Activated CD8-positive, alpha-beta T cell treated with anti-CD3 and anti-CD28 coated beads, Interleukin-2, amount 10 ng/mL, durations not matched to agents 7 days and 5 days (primary cell): ENCODE data around the gene MRPS31. TPM values are rescaled to one million over a fixed set of nuclear protein-coding genes. Genes with fewer than 3 reads are reported as not detected.
"Not testable (repeated sequence)": the region's sequence is repeated elsewhere in the genome, so short reads cannot be mapped to it uniquely, and the experiment has no call there.

ENCODE experiments used
- ATAC-seq: fragments of 150-1000 bp; cut with Tn5 transposase; one replicate; pipeline ENCODE4 v1.10.0; 2021; ENCODE audit warnings: moderate library complexity
- CTCF ChIA-PET: fragments of 350-600 bp; sonication (Branson Sonifier 250); formaldehyde crosslinking; loops from one replicate; lab custom pipeline; 2021; ENCODE audit warnings: antibody characterized with exemption; lab: Charles Lee
- POLR2A ChIA-PET: fragments of 350-600 bp; sonication (Branson Sonifier 250); formaldehyde crosslinking; loops from one replicate; lab custom pipeline; 2021; ENCODE audit warnings: antibody characterized with exemption; lab: Charles Lee
- DNase-seq: peaks from one replicate; pipeline ENCODE4 v3.0.0-alpha.2; 2020
- H3K27ac Mint-ChIP-seq: one replicate; pipeline ENCODE4 v1.8.0; 2021; ENCODE audit warnings: mild to moderate bottlenecking, mixed read lengths
- H3K27me3 Mint-ChIP-seq: one replicate; pipeline ENCODE4 v1.8.0; 2021; ENCODE audit warnings: low read depth, mixed read lengths
- H3K36me3 Mint-ChIP-seq: one replicate; pipeline ENCODE4 v1.8.0; 2021; ENCODE audit warnings: low read depth, mixed read lengths
- H3K4me1 Mint-ChIP-seq: one replicate; pipeline ENCODE4 v1.8.0; 2021; ENCODE audit warnings: low read depth, mixed read lengths
- H3K4me3 Mint-ChIP-seq: one replicate; pipeline ENCODE4 v1.8.0; 2021; ENCODE audit warnings: mild to moderate bottlenecking, mixed read lengths
- H3K9me3 Mint-ChIP-seq: one replicate; pipeline ENCODE4 v1.8.0; 2022; ENCODE audit warnings: mixed read lengths; ENCODE audit not compliant: insufficient read depth
- total RNA-seq, 2 experiments: library from RNA; stranded (reverse); gene quantifications; one replicate each; pipeline ENCODE4 v1.2.3, GENCODE V29; 2021

Gene MRPS31
- total RNA-seq, 2 experiments from 2014 or later: 35.6 to 37.3 TPM

DNA sequence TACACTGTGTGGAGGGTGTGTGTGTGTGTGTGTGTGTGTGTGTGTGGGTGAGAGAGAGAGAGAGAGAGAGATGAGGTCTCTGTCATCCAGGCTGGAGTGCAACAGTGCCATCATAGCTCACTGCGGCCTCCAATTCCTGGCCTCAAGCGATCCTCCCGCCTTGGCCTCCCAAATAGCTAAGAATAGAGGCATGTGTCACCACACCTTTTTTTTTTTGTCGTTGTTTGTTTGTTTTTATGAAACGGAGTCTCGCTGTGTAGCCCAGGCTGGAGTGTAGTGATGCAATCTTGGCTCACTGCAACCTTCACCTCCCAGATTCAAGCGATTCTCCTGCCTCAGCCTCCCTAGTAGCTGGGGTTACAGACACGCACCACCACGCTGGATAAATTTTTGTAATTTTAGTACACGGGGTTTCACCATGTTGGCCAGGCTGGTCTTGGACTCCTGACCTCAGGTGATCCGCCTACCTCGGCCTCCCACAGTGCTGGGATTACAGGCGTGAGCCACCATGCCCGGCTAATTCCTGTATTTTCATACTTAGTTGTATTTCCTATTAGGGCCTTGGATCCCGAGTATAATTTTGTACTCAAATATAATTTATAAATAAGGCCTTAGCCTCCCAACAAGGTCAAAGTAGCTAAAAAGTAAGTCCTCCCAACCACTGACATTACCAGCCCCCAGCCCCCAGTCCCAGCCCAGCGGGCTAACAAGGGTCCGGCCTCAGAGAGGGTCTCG is 17.7 kb upstream of the MRPS31 start:
- CTCF ChIA-PET: interaction anchor here (1.2 to 3.0 kb wide), 7 partner anchors 10 to 134 kb away, joined by 3 to 24 read pairs (median 5); partner anchors contain the start of gene MRPS31

DNA sequence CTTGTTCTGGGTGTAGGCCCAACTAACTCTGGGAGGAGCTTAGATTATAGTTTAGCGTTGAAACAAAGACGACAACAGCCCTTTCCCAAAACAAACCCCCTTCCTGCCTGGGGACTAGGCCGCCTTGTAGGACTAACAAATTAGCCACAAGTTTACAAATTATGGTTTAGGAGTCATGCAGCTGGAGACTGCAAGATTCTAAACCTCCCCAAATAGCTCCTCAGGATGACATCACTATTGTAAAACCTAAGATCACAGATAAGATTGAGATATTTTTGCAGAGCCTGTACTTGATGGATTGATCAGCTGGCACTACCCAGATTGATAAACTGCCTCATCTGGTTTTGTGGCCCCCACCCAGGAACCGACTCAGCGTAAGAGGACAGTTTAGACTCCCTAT is 16.1 kb upstream of the MRPS31 start:
- Mint-ChIP-seq H3K9me3 (no peaks in the 10 kb centered on the region), H3K27ac (peak overlapping the region; percentile 48), H3K36me3 (no peaks in the 10 kb centered on the region), H3K27me3 (no peaks in the 10 kb centered on the region), H3K4me1 (peaks cover 40% of the 10 kb centered on the region), H3K4me3 (peak overlapping the region; percentile 26)
- POLR2A ChIA-PET: interaction anchor here (0.8 kb wide), 1 partner anchor 15 kb away, joined by 3 read pairs; no protein-coding TSS in a partner anchor
- CTCF ChIA-PET: interaction anchor here (0.9 to 1.7 kb wide), 3 partner anchors 9 to 410 kb away, joined by 3 to 16 read pairs (median 4); no protein-coding TSS in a partner anchor
- no peak for ATAC-seq
- no peak for DNase-seq

More for the DNA sequence above, 17.7 kb upstream of the MRPS31 start:
- POLR2A ChIA-PET: interaction anchor here (0.6 to 1.1 kb wide), 6 partner anchors 11 to 348 kb away, joined by 3 to 4 read pairs (median 3); no protein-coding TSS in a partner anchor
- not testable (repeated sequence) for H3K9me3 Mint-ChIP-seq, ATAC-seq, DNase-seq, H3K27me3 Mint-ChIP-seq, H3K36me3 Mint-ChIP-seq
- Mint-ChIP-seq H3K4me1 (peaks cover 50% of the 10 kb centered on the region), H3K27ac (peak overlapping the region; percentile 77), H3K4me3 (peak overlapping the region; percentile 79)

DNA sequence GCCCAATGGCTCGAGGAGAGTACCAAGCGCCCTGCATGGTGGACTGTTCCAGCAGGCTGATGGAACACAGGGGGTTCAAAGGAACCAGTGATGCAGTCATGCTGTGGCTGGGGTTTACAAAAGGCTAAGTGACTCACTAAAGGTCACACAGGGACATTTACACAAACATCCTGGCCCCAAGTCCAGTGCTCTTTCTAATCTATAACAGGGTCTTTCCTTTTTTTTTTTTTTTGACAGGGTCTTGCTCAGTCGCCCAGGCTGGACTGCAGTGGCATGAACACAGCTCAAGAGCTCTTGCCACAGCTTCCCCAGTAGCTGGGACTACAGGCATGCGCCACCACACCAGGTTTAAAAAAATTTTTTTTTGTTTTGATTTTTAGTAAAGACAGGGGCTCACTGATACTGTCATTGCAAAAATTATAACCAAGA is 15.6 kb upstream of the MRPS31 start:
- no peaks in the 10 kb centered on the region for H3K36me3 Mint-ChIP-seq
- POLR2A ChIA-PET: no interaction called here
- peaks cover 35% of the 10 kb centered on the region for H3K4me1 Mint-ChIP-seq
- DNase-seq: no peak
- ATAC-seq: no peak
- peak overlapping the region; percentile 48 for H3K27ac Mint-ChIP-seq
- H3K27me3 Mint-ChIP-seq: no peaks in the 10 kb centered on the region
- CTCF ChIA-PET: interaction anchor here (0.9 to 1.7 kb wide), 3 partner anchors 9 to 410 kb away, joined by 3 to 16 read pairs (median 4); no protein-coding TSS in a partner anchor
- no peak overlapping the region for H3K4me3 Mint-ChIP-seq
- no peaks in the 10 kb centered on the region for H3K9me3 Mint-ChIP-seq

DNA sequence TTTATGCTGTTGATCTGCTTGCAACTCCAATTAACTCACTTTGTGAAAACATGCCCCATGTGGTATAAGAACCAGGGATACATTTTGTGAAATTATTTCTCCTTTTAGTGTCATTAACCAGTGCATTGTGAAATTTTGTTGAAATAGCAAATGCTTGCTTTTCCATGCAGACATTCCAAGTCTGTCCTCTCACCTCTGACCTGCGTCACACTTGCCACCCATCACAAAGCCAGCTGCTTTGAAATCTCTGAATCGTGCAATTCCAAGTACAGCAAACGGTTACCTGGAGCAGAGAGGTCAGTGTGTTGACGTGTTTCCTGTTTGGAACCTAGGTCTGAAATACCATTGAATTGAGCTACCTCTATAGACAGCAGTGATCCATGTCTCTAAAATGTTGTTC is 13.6 kb upstream of the MRPS31 start:
- Mint-ChIP-seq H3K36me3 (no peaks in the 10 kb centered on the region), H3K27ac (no peak overlapping the region), H3K4me1 (peaks cover 25% of the 10 kb centered on the region), H3K4me3 (no peak overlapping the region), H3K9me3 (no peaks in the 10 kb centered on the region), H3K27me3 (no peaks in the 10 kb centered on the region)
- CTCF ChIA-PET: no interaction called here
- POLR2A ChIA-PET: no interaction called here
- DNase-seq (no peak), ATAC-seq (no peak)

DNA sequence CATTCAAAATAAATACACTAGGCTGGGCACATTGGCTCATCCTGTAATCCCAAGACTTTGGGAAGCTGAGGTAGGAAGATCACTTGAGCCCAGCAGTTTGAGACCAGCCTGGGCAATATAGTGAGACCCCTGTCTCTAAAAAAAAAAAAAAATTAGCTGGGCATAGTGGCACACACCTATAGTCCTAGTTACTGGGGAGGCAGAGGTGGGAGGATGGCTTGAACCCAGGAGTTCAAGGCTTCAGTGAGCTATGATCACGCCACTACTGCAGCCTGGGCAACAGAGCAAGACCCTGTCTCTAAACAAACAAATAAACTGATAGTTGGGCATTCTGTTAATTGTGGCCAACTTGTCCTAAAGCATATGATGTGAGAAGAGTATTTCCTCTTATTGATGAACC is 12.0 kb upstream of the MRPS31 start:
- H3K4me1 Mint-ChIP-seq: peaks cover 25% of the 10 kb centered on the region
- H3K4me3 Mint-ChIP-seq, POLR2A ChIA-PET, H3K27ac Mint-ChIP-seq, ATAC-seq, H3K9me3 Mint-ChIP-seq, CTCF ChIA-PET, DNase-seq, H3K27me3 Mint-ChIP-seq, H3K36me3 Mint-ChIP-seq: not testable (repeated sequence)

DNA sequence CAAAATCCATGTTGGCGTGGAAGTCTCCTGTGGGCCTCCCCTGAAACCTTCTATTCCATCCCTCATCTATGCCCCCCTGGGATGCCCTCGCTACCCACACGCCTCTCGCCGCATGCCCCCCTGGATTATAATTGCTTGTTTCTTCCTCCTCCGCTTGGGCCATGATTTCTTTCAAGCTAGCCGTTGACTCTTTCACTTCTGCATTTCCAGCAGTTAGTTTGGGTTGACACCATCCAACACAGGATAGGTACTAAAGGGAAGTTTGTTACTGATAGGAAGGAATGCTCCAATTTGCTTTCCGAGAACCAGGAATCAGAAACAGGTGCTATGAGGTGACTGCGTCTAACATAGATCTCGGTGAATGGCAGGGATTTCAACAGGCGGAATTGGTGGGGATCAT is 10.7 kb upstream of the MRPS31 start:
- Mint-ChIP-seq H3K9me3 (no peaks in the 10 kb centered on the region), H3K4me3 (no peak overlapping the region), H3K4me1 (peaks cover 25% of the 10 kb centered on the region), H3K36me3 (no peaks in the 10 kb centered on the region), H3K27me3 (no peaks in the 10 kb centered on the region), H3K27ac (no peak overlapping the region)
- ChIA-PET CTCF (interaction anchor here (1.0 kb wide), 1 partner anchor 33 kb away, joined by 4 read pairs; no protein-coding TSS in a partner anchor), POLR2A (no interaction called here)
- DNase-seq: no peak
- ATAC-seq: no peak

DNA sequence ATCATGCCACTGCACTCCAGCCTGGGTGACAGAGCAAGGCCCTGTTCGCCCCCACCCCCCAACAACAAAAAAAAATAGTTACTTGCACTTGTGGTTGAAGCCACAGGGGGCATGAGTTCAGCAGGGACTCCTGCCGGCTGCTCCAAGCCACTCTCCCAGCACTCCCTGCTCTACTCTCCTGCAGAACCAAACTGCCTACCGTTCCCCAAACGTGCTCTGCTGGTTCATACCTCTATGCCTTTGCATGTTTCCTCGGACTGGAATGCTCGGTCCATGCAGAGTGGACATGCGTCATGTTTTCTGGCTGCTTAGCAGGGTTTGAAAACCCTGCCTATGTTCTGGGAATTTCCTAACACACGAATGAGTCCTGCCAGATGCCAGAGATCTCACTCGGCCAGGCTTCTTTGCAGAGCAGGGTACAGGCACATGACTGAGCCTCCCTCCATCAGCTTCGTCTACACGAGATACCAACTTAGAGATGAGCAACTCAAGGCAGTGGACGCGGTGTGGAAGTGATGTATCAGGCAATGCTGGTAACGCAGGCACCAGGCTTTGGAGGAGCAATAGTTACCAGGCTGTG is 9.9 kb upstream of the MRPS31 start:
- POLR2A ChIA-PET: no interaction called here

DNA sequence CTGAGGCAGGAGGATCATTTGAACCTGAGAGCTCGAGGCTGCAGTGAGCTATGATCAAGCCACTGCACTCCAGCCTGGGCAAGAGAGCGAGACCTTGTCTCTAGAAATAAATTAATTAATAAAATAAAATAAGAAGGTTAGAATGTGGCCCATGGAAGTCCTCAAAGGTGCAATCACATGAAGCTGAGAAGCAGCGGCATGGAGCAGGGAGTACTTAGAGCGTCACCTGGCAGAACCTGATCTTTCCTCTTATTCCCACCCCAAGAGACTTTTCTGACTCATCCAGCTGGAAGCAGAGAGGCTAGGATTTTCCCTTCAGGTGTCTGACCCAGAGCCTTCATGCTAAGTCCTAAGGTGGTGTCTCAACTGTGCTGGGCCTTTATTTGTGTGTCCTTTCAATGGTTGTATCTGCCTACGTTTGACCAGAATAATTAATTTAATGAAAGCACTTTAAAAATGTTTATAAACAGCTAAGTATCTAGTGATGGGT is 8.9 kb upstream of the MRPS31 start:
- no peak for DNase-seq
- Mint-ChIP-seq H3K27me3 (no peaks in the 10 kb centered on the region), H3K4me1 (peaks cover 30% of the 10 kb centered on the region), H3K36me3 (no peaks in the 10 kb centered on the region), H3K9me3 (no peaks in the 10 kb centered on the region), H3K27ac (no peak overlapping the region), H3K4me3 (no peak overlapping the region)
- no peak for ATAC-seq
- ChIA-PET CTCF (interaction anchor here (1.3 to 5.0 kb wide), 4 partner anchors 10 to 111 kb away, joined by 5 to 24 read pairs (median 12); partner anchors contain the start of gene SLC25A15), POLR2A (no interaction called here)

More for the DNA sequence above, 9.9 kb upstream of the MRPS31 start:
- ATAC-seq: no peak
- CTCF ChIA-PET: interaction anchor here (1.0 kb wide), 1 partner anchor 34 kb away, joined by 4 read pairs; no protein-coding TSS in a partner anchor
- H3K27me3 Mint-ChIP-seq: no peaks in the 10 kb centered on the region
- H3K4me1 Mint-ChIP-seq: peaks cover 25% of the 10 kb centered on the region
- H3K9me3 Mint-ChIP-seq: no peaks in the 10 kb centered on the region
- no peak for DNase-seq
- no peaks in the 10 kb centered on the region for H3K36me3 Mint-ChIP-seq
- no peak overlapping the region for H3K4me3 Mint-ChIP-seq
- no peak overlapping the region for H3K27ac Mint-ChIP-seq

DNA sequence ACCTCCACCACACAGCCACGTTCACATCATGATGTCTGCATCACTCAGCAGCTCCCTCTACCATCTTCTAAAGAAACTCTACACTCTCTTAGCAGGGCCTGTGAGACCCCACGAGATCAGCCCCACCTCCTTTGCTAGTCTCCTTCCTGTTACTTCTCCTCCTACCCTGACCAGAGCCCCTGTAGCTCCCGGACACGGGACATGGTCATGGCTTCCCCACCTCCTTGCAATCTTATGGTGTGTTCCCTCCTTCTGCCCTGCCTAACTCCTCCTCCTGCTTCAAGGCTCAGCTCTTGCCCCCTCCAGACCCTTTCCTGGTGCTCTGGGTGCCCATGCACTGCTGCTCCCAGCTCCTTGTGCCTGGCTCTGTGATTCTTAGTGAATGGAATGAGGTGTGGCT is 8.1 kb upstream of the MRPS31 start:
- H3K4me3 Mint-ChIP-seq: no peak overlapping the region
- H3K36me3 Mint-ChIP-seq: no peaks in the 10 kb centered on the region
- no peaks in the 10 kb centered on the region for H3K9me3 Mint-ChIP-seq
- CTCF ChIA-PET: interaction anchor here (1.0 to 5.0 kb wide), 6 partner anchors 9 to 1093 kb away, joined by 3 to 24 read pairs (median 5); partner anchors contain the start of gene SLC25A15
- no peak for DNase-seq
- POLR2A ChIA-PET: interaction anchor here (0.9 kb wide), 1 partner anchor 9 kb away, joined by 3 read pairs; the partner anchor contains the start of gene MRPS31
- peak overlapping the region; percentile 44 for H3K27ac Mint-ChIP-seq
- no peak for ATAC-seq
- H3K27me3 Mint-ChIP-seq: no peaks in the 10 kb centered on the region
- peaks cover 33% of the 10 kb centered on the region for H3K4me1 Mint-ChIP-seq

DNA sequence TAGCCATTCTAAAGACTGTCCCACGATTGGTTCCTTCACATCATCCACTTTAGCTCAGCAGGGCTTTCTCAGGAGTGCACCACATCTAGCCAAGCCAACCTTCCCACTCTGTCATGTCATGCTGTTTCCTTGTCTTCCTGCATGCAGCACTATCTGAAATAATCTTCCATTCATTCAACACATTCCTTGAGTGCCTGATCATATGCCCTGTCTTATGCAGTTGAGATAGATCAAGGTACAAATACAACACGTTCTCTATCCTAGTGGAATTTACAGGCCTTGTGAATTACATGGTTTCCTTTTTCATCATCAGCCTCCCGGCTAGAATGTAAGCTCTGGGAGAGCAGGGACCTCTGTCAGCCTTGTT is 6.8 kb upstream of the MRPS31 start:
- H3K36me3 Mint-ChIP-seq: no peaks in the 10 kb centered on the region
- no peaks in the 10 kb centered on the region for H3K9me3 Mint-ChIP-seq
- ChIA-PET POLR2A (interaction anchor here (0.6 to 1.2 kb wide), 5 partner anchors 11 to 834 kb away, joined by 3 to 5 read pairs (median 4); partner anchors contain the start of gene SLC25A15), CTCF (interaction anchor here (0.7 to 5.0 kb wide), 33 partner anchors 9 to 1096 kb away, joined by 3 to 42 read pairs (median 5); partner anchors contain the start of gene SLC25A15)
- ATAC-seq (no peak), DNase-seq (no peak)
- H3K27me3 Mint-ChIP-seq: no peaks in the 10 kb centered on the region
- H3K4me1 Mint-ChIP-seq: peaks cover 33% of the 10 kb centered on the region
- H3K27ac Mint-ChIP-seq: peak overlapping the region; percentile 100
- no peak overlapping the region for H3K4me3 Mint-ChIP-seq

DNA sequence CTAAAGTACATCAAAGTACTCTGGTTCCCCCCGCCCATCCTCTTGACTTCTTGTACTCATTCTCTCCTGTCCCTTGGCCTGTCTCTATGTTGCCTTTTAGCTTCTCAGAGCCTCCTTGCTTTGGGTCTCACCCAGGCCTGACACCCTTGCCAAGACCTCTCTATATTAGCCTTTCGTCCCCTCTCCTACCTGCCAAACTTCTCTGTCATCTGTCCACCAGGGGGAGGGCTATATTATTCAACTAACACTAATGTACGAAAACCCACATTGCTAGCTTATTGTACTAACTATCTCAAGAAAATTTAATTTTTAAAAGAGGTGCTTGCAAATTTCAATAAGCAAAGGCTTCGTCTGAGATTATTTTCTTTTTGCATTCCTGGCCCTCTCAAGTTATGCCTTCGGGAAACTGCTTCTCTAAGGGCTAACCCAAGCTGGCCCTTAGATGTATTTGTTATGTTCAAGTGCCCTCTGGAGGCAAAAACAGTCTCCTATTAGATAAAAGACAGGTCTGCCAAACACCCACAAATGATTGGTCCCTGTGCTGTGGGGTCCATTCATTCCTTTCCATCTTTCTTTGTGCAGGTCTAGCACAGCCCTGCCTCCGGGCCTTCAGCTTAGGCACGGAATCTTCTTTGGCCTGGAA is 6.3 kb upstream of the MRPS31 start:
- no peaks in the 10 kb centered on the region for H3K36me3 Mint-ChIP-seq
- ChIA-PET POLR2A (interaction anchor here (0.6 to 1.2 kb wide), 5 partner anchors 11 to 834 kb away, joined by 3 to 5 read pairs (median 4); partner anchors contain the start of gene SLC25A15), CTCF (interaction anchor here (0.7 to 5.0 kb wide), 38 partner anchors 10 to 1095 kb away, joined by 3 to 42 read pairs (median 4); partner anchors contain the start of gene SLC25A15)
- peaks cover 35% of the 10 kb centered on the region for H3K4me1 Mint-ChIP-seq
- H3K9me3 Mint-ChIP-seq: no peaks in the 10 kb centered on the region
- DNase-seq (peak; percentile 68), ATAC-seq (peak; percentile 73)
- H3K27ac Mint-ChIP-seq: peak overlapping the region; percentile 100
- H3K27me3 Mint-ChIP-seq: no peaks in the 10 kb centered on the region
- H3K4me3 Mint-ChIP-seq: peak overlapping the region; percentile 72
